SK-N-SH (cell line): Measurements from ENCODE around the gene FAM184A. TPM values are rescaled to one million over a fixed set of nuclear protein-coding genes. Genes with fewer than 3 reads are reported as not detected.

Experiments used
- CTCF ChIA-PET: fragments of 300-600, 350-600 bp; formaldehyde crosslinking; extraction: SDS; loops from one replicate; lab custom pipeline; 2021; lab: Yijun Ruan, JAX
- POLR2A ChIA-PET: fragments of 350-600 bp; sonication (Branson Sonifier 250); formaldehyde crosslinking; extraction: SDS; loops from one replicate; lab custom pipeline; 2020; ENCODE audit warnings: antibody characterized with exemption, inconsistent platforms; lab: Yijun Ruan, JAX
- DNase-seq: peaks from one replicate; pipeline ENCODE4 v3.0.0; 2012
- H2AFZ ChIP-seq: fragments of 200-600 bp; sonication (generic); 2 replicates; pipeline ENCODE4 v1.8.1; 2016; ENCODE audit warnings: antibody characterized with exemption, mild to moderate bottlenecking, low read depth
- H3F3A ChIP-seq: fragments of 200-600 bp; sonication (generic); replicated peaks from 2 replicates; pipeline ENCODE3; 2016; ENCODE audit warnings: antibody characterized with exemption, mild to moderate bottlenecking; ENCODE audit not compliant: insufficient read depth
- H3K27ac ChIP-seq, 2 experiments: fragments of 200-500 bp in 1 of 2; fragments of 200-600 bp in 1 of 2; sonication (Bioruptor generic) in 1 of 2; sonication (generic), shearing (Covaris generic) in 1 of 2; 2 replicates each; pipeline versions ENCODE4 v1.5.1 to v1.6.1; 2014 to 2016; ENCODE audit warnings: low read depth in 2 of 2, inconsistent platforms in 1 of 2, low read length in 1 of 2, mild to moderate bottlenecking in 1 of 2, mixed read lengths in 1 of 2
- H3K27me3 ChIP-seq: fragments of 200-600 bp; sonication (generic), shearing (Covaris generic); 2 replicates; pipeline ENCODE4 v1.6.1; 2016; ENCODE audit warnings: mixed run types; ENCODE audit not compliant: insufficient read depth
- H3K36me3 ChIP-seq, 2 experiments: fragments of 200-500 bp in 1 of 2; fragments of 200-600 bp in 1 of 2; sonication (Bioruptor generic) in 1 of 2; sonication (generic) in 1 of 2; replicated peaks in 1 of 2; 2 replicates each; pipeline versions ENCODE3 to v1.5.1; 2014 to 2016; ENCODE audit warnings: low read length in 1 of 2, mild to moderate bottlenecking in 1 of 2; ENCODE audit not compliant: insufficient read depth in 2 of 2, control insufficient read depth in 1 of 2
- H3K4me1 ChIP-seq, 2 experiments: fragments of 200-500 bp in 1 of 2; fragments of 200-600 bp in 1 of 2; sonication (Bioruptor generic) in 1 of 2; sonication (generic), shearing (Covaris generic) in 1 of 2; 2 replicates each; pipeline versions ENCODE4 v1.5.1 to v1.6.1; 2014 to 2016; ENCODE audit warnings: low read depth in 1 of 2, low read length in 1 of 2, mixed run types in 1 of 2; ENCODE audit not compliant: insufficient read depth in 2 of 2, control insufficient read depth in 1 of 2
- H3K4me2 ChIP-seq: fragments of 200-600 bp; sonication (generic), shearing (Covaris generic); 2 replicates; pipeline ENCODE4 v1.6.1; 2017; ENCODE audit warnings: mixed run types
- H3K4me3 ChIP-seq, 2 experiments: fragments of 200-500 bp in 1 of 2; fragments of 200-600 bp in 1 of 2; sonication (Bioruptor generic) in 1 of 2; sonication (generic), shearing (Covaris generic) in 1 of 2; 2 replicates each; pipeline versions ENCODE4 v1.5.1 to v1.8.1; 2014 to 2016; ENCODE audit warnings: low read depth in 2 of 2, inconsistent platforms in 1 of 2, low read length in 1 of 2, mild to moderate bottlenecking in 1 of 2, mixed read lengths in 1 of 2, moderate library complexity in 1 of 2
- H3K79me2 ChIP-seq: fragments of 200-600 bp; sonication (generic); 2 replicates; pipeline ENCODE4 v1.8.1; 2017; ENCODE audit warnings: mild to moderate bottlenecking; ENCODE audit not compliant: insufficient read depth
- H3K9ac ChIP-seq: fragments of 200-600 bp; sonication (generic); 2 replicates; pipeline ENCODE4 v1.6.1; 2017; ENCODE audit warnings: mixed run types
- H3K9me2 ChIP-seq: fragments of 200-600 bp; sonication (generic); 2 replicates; pipeline ENCODE4 v1.6.1; 2017; ENCODE audit warnings: mixed run types
- H3K9me3 ChIP-seq: fragments of 200-600 bp; sonication (generic); 2 replicates; pipeline ENCODE4 v1.6.1; 2017; ENCODE audit warnings: mixed run types, mild to moderate bottlenecking, moderate library complexity
- H4K20me1 ChIP-seq: fragments of 200-600 bp; sonication (generic); 2 replicates; pipeline ENCODE4 v1.6.1; 2017; ENCODE audit warnings: mild to moderate bottlenecking, mixed run types; ENCODE audit not compliant: insufficient read depth
- CTCF ChIP-seq: fragments of 200-600 bp; sonication (generic); IDR thresholded peaks from 2 replicates; pipeline ENCODE4 v1.6.1; 2017; ENCODE audit warnings: antibody characterized with exemption, mild to moderate bottlenecking, moderate library complexity
- FOSL2 ChIP-seq: IDR thresholded peaks from 2 replicates; pipeline ENCODE4 v1.4.0; 2012; ENCODE audit warnings: low read depth, mild to moderate bottlenecking, moderate library complexity, borderline replicate concordance
- GABPA ChIP-seq: IDR thresholded peaks from 2 replicates; pipeline ENCODE4 v1.4.0; 2012; ENCODE audit warnings: low read depth, mild to moderate bottlenecking
- GATA2 ChIP-seq: sonication (generic); formaldehyde crosslinking; IDR thresholded peaks from 2 replicates; pipeline ENCODE4 v1.5.0; 2020; ENCODE audit warnings: mild to moderate bottlenecking, missing genetic modification reagents
- JUND ChIP-seq: IDR thresholded peaks from 2 replicates; pipeline ENCODE4 v1.4.0; 2012
- MAX ChIP-seq: IDR thresholded peaks from 2 replicates; pipeline ENCODE4 v1.4.0; 2012; ENCODE audit warnings: low read depth
- RFX5 ChIP-seq: IDR thresholded peaks from 2 replicates; pipeline ENCODE4 v1.6.1; 2012; ENCODE audit warnings: mild to moderate bottlenecking, improper control_type of control experiment, low read length
- TAF1 ChIP-seq: IDR thresholded peaks from 2 replicates; pipeline ENCODE4 v1.6.1; 2012; ENCODE audit warnings: low read depth, mild to moderate bottlenecking, low read length, moderate library complexity, borderline replicate concordance
- TCF12 ChIP-seq: IDR thresholded peaks from 2 replicates; pipeline ENCODE4 v1.4.0; 2012
- USF1 ChIP-seq: IDR thresholded peaks from 2 replicates; pipeline ENCODE4 v1.4.0; 2012; ENCODE audit warnings: low read depth, borderline replicate concordance
- YY1 ChIP-seq: IDR thresholded peaks from 2 replicates; pipeline ENCODE4 v1.4.0; 2012; ENCODE audit warnings: low read depth, mild to moderate bottlenecking
- WGBS: methylation state at CpG from one replicate; pipeline ENCODE4 v1.1.6; 2017; ENCODE audit warnings: low lambda C conversion rate; 5-methylcytosine and 5-hydroxymethylcytosine counted together
- polyA plus RNA-seq, 3 experiments: library from polyadenylated mRNA; depleted of rRNA; stranded (reverse); fragments of >200 nt; gene quantifications; 2 replicates each; pipeline ENCODE4 v1.2.3, GENCODE V29; 2012

Gene FAM184A
- polyA plus RNA-seq, 1 of the 3 experiments (the other 2 are of a cell fraction) = 0.38 TPM

- TF ChIP-seq FOSL2 (no peak), RFX5 (no peak), TAF1 (no peak), JUND (no peak), MAX (no peak)
- no peaks in the 10 kb centered on the region for H3K79me2 ChIP-seq
- H3K27me3 ChIP-seq = no peaks in the 10 kb centered on the region
- no peaks in the 10 kb centered on the region for H3K4me1 ChIP-seq
- H3K4me2 ChIP-seq = no peak overlapping the region
- 93% methylated on average over 5 of the region's 5 CpGs for WGBS
- no peak overlapping the region for H3K4me3 ChIP-seq
- ChIA-PET POLR2A (no interaction called here), CTCF (interaction anchor here (0.5 kb wide), 1 partner anchor 317 kb away, joined by 3 read pairs; no protein-coding TSS in a partner anchor)
- no peak overlapping the region for H2AFZ ChIP-seq
- peaks cover 0 to 4% of the 10 kb centered on the region in 2 experiments for H3K36me3 ChIP-seq
- DNase-seq = no peak
- H3K9me2 ChIP-seq = no peaks in the 10 kb centered on the region
- no peaks in the 10 kb centered on the region for H3F3A ChIP-seq
- no peaks in the 10 kb centered on the region for H3K9me3 ChIP-seq
- no peak overlapping the region for H3K9ac ChIP-seq
- H3K27ac ChIP-seq = no peak overlapping the region
- no peaks in the 10 kb centered on the region for H4K20me1 ChIP-seq
Observed at GRCh38 chr6:118980063-118980462, 98.4 kb downstream of the FAM184A start.

GRCh38 chr6:118974790-118975189 is 103.7 kb downstream of the FAM184A start:
- Histone ChIP-seq H3K79me2 (no peaks in the 10 kb centered on the region), H3K9ac (no peak overlapping the region), H2AFZ (no peak overlapping the region), H3F3A (no peaks in the 10 kb centered on the region), H3K4me2 (no peak overlapping the region), H3K27ac (no peak overlapping the region), H3K9me3 (no peaks in the 10 kb centered on the region), H3K4me1 (no peaks in the 10 kb centered on the region), H4K20me1 (no peaks in the 10 kb centered on the region), H3K4me3 (no peak overlapping the region), H3K9me2 (no peaks in the 10 kb centered on the region), H3K27me3 (no peaks in the 10 kb centered on the region), H3K36me3 (peaks cover 0 to 4% of the 10 kb centered on the region in 2 experiments)
- no peak for TF ChIP-seq USF1
- TF ChIP-seq YY1 = no peak
- no peak for TF ChIP-seq GABPA
- no peak for TF ChIP-seq TCF12
- no peak for TF ChIP-seq CTCF
- no peak for TF ChIP-seq GATA2 (CRISPR knock-in tag)
- CTCF ChIA-PET = interaction anchor here (1.1 kb wide), 1 partner anchor 135 kb away, joined by 4 read pairs; no protein-coding TSS in a partner anchor
- DNase-seq = no peak
- 79% methylated on average over 1 of the region's 1 CpG for WGBS
- POLR2A ChIA-PET = no interaction called here
